ENCODE measurements around the gene SIRPD.
"Not testable (repeated sequence)": the region's sequence is repeated elsewhere in the genome, so short reads cannot be mapped to it uniquely, and the experiment has no call there.

The SIRPD gene

GRCh38 chr20:1517010-1517409, 40.5 kb downstream of the SIRPD start:
- no peaks in the 10 kb centered on the region for H3K36me3 Mint-ChIP-seq
- no peaks in the 10 kb centered on the region for H3K9me3 Mint-ChIP-seq
- H3K4me3 Mint-ChIP-seq, result no peak overlapping the region
- H3K27me3 Mint-ChIP-seq, result no peaks in the 10 kb centered on the region
- no peak overlapping the region for H3K27ac Mint-ChIP-seq
- H3K4me1 Mint-ChIP-seq, result no peaks in the 10 kb centered on the region

- Mint-ChIP-seq H3K27me3 (peaks cover 2% of the 10 kb centered on the region), H3K4me1 (peaks cover 6% of the 10 kb centered on the region), H3K4me3 (no peak overlapping the region), H3K27ac (no peak overlapping the region), H3K36me3 (no peaks in the 10 kb centered on the region), H3K9me3 (no peaks in the 10 kb centered on the region)
Observed at GRCh38 chr20:1513801-1514200, 43.7 kb downstream of the SIRPD start.

GRCh38 chr20:1509237-1509636, 48.3 kb downstream of the SIRPD start:
- H3K27me3 Mint-ChIP-seq, result peaks cover 2% of the 10 kb centered on the region
- H3K27ac Mint-ChIP-seq, result no peak overlapping the region
- no peak overlapping the region for H3K4me3 Mint-ChIP-seq

GRCh38 chr20:1508574-1508973, 48.9 kb downstream of the SIRPD start:
- Mint-ChIP-seq H3K9me3 (no peaks in the 10 kb centered on the region), H3K4me1 (peaks cover 8% of the 10 kb centered on the region), H3K27ac (no peak overlapping the region), H3K27me3 (peaks cover 2% of the 10 kb centered on the region), H3K4me3 (no peak overlapping the region), H3K36me3 (no peaks in the 10 kb centered on the region)

More at GRCh38 chr20:1509237-1509636, 48.3 kb downstream of the SIRPD start:
- Mint-ChIP-seq H3K36me3 (no peaks in the 10 kb centered on the region), H3K4me1 (peaks cover 6% of the 10 kb centered on the region), H3K9me3 (no peaks in the 10 kb centered on the region)

DNA sequence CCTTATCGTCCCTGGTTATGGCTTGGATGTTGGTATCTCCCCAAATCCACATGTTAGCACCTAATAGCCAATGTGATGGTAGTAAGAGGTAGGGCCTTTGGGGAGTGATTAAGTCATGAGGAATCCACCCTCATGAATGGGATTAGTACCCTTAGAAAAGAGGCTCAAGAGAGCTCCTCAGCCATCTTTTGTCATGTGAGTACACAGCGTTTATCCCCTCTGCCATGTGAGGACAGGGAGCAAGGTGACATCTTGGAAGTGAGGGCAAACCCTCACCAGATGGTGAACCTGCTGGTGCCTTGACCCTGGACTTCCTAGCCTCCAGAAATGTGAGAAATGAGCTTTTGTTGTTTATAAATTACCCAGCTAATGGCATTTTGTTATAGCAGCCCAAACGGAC, 50.2 kb downstream of the SIRPD start:
- H3K4me1 Mint-ChIP-seq, result peaks cover 14% of the 10 kb centered on the region
- H3K27ac Mint-ChIP-seq, result no peak overlapping the region
- H3K4me3 Mint-ChIP-seq, result no peak overlapping the region
- H3K9me3 Mint-ChIP-seq, result peaks cover 2% of the 10 kb centered on the region
- H3K36me3 Mint-ChIP-seq, result no peaks in the 10 kb centered on the region
- H3K27me3 Mint-ChIP-seq, result peaks cover 2% of the 10 kb centered on the region

DNA sequence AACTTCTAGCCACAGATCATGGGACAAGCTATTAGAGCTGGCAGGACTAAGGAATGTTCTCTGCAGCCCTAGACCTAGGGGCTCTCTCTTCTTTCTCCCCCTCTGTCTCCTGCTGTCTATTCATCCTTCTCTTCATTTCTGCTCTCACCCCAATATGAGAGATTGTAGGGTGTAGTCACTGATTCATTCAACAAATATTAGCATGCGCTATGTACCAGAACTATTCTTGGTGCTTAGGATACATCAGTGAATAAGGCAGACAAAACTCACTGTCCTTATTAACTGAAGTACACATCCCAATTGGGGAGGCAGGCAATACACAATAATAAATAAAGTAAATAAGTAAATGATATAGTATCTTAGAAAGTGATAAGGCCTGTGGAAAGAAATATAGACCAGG, 51.6 kb downstream of the SIRPD start:
- Mint-ChIP-seq H3K36me3 (no peaks in the 10 kb centered on the region), H3K9me3 (peaks cover 4% of the 10 kb centered on the region), H3K4me3 (no peak overlapping the region), H3K27ac (no peak overlapping the region), H3K27me3 (peaks cover 2% of the 10 kb centered on the region), H3K4me1 (peaks cover 14% of the 10 kb centered on the region)

GRCh38 chr20:1505361-1505760, 52.1 kb downstream of the SIRPD start:
- H3K4me1 Mint-ChIP-seq, result peaks cover 14% of the 10 kb centered on the region
- peaks cover 4% of the 10 kb centered on the region for H3K9me3 Mint-ChIP-seq
- H3K4me3 Mint-ChIP-seq, result no peak overlapping the region
- no peak overlapping the region for H3K27ac Mint-ChIP-seq
- H3K36me3 Mint-ChIP-seq, result no peaks in the 10 kb centered on the region
- H3K27me3 Mint-ChIP-seq, result peaks cover 6% of the 10 kb centered on the region

- Mint-ChIP-seq H3K9me3 (peaks cover 4% of the 10 kb centered on the region), H3K27me3 (peaks cover 9% of the 10 kb centered on the region), H3K27ac (no peak overlapping the region), H3K4me1 (peaks cover 8% of the 10 kb centered on the region), H3K36me3 (no peaks in the 10 kb centered on the region), H3K4me3 (no peak overlapping the region)
Observed at GRCh38 chr20:1503564-1504227, 53.8 kb downstream of the SIRPD start.

GRCh38 chr20:1500496-1500895, 57.0 kb downstream of the SIRPD start:
- H3K27me3 Mint-ChIP-seq, result peaks cover 14% of the 10 kb centered on the region

GRCh38 chr20:1499528-1500420, 57.7 kb downstream of the SIRPD start:
- Mint-ChIP-seq H3K9me3 (peaks cover 4% of the 10 kb centered on the region), H3K27ac (no peak overlapping the region), H3K27me3 (peaks cover 14% of the 10 kb centered on the region), H3K4me3 (no peak overlapping the region), H3K36me3 (peaks cover 7% of the 10 kb centered on the region), H3K4me1 (peaks cover 8% of the 10 kb centered on the region)

More at GRCh38 chr20:1500496-1500895, 57.0 kb downstream of the SIRPD start:
- H3K4me3 Mint-ChIP-seq, result no peak overlapping the region
- peaks cover 4% of the 10 kb centered on the region for H3K9me3 Mint-ChIP-seq
- H3K4me1 Mint-ChIP-seq, result peaks cover 8% of the 10 kb centered on the region
- H3K36me3 Mint-ChIP-seq, result peaks cover 7% of the 10 kb centered on the region
- no peak overlapping the region for H3K27ac Mint-ChIP-seq

GRCh38 chr20:1497371-1497770, 60.1 kb downstream of the SIRPD start:
- H3K4me1 Mint-ChIP-seq, H3K27ac Mint-ChIP-seq, H3K4me3 Mint-ChIP-seq, H3K36me3 Mint-ChIP-seq, H3K9me3 Mint-ChIP-seq: not testable (repeated sequence)
- H3K27me3 Mint-ChIP-seq, result peaks cover 14% of the 10 kb centered on the region

DNA sequence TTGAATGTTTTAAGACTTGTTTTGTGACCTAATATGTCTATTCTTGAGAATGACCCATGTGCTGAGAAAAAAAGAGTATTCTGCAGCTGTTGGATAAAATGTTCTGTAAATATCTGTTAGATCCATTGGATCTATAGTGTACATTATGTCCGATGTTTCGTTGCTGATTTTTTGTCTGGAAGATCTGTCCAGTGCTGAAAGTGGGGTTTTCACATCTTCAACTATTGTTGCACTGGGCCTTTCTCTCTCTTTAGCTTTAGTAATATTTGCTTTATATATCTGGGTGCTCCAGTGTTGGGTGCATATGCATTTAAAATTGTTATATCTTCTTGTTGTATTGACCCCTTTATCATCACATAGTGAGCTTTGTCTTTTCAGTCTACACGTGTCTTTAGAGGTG, 60.6 kb downstream of the SIRPD start:
- Mint-ChIP-seq H3K4me3 (no peak overlapping the region), H3K4me1 (no peaks in the 10 kb centered on the region), H3K27me3 (peaks cover 14% of the 10 kb centered on the region), H3K36me3 (peaks cover 7% of the 10 kb centered on the region), H3K27ac (no peak overlapping the region), H3K9me3 (no peaks in the 10 kb centered on the region)

DNA sequence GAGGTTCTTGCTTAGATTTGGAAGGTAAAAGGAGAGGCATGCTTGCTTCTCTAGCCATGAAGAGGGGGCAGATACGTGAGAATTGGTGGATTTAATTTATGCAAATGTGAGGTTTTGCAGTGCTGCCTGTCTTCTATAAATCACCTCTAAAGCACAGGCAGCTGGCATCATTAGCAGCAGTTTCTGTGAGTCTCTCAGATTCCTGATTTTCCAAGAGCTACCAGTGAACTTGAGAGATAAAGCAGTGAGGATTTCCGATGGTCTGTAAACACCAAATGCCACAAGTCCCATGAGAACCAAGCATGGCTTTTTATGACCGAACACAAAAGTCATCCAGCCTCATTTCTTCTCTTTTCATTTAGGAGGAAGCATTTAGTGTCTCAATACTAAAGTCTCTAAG, 63.1 kb downstream of the SIRPD start:
- no peaks in the 10 kb centered on the region for H3K4me1 Mint-ChIP-seq
- no peak overlapping the region for H3K4me3 Mint-ChIP-seq
- peaks cover 9% of the 10 kb centered on the region for H3K27me3 Mint-ChIP-seq
- H3K9me3 Mint-ChIP-seq, result no peaks in the 10 kb centered on the region
- no peak overlapping the region for H3K27ac Mint-ChIP-seq
- peaks cover 7% of the 10 kb centered on the region for H3K36me3 Mint-ChIP-seq

DNA sequence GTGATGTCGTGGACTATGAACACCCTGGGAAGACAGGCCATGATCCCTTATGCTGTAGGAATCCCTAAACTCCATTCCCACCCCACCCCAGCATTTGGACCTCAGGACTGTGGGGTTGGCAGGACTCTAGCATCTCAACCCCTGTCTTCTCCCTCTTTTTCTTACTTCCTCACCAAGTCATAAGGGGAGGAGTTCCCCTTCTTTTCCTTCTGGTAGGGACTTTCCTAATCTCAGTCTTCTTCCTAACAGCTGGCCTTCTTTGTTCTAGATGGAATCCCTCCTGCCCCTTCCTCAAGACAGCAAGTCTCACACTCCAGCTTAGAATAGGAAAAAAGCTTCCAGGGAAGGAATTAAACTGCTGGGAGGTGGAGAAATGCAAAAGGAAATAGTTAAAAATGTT, 64.0 kb downstream of the SIRPD start:
- Mint-ChIP-seq H3K4me1 (no peaks in the 10 kb centered on the region), H3K36me3 (peaks cover 7% of the 10 kb centered on the region), H3K9me3 (no peaks in the 10 kb centered on the region), H3K27me3 (peaks cover 8% of the 10 kb centered on the region), H3K27ac (no peak overlapping the region), H3K4me3 (no peak overlapping the region)

DNA sequence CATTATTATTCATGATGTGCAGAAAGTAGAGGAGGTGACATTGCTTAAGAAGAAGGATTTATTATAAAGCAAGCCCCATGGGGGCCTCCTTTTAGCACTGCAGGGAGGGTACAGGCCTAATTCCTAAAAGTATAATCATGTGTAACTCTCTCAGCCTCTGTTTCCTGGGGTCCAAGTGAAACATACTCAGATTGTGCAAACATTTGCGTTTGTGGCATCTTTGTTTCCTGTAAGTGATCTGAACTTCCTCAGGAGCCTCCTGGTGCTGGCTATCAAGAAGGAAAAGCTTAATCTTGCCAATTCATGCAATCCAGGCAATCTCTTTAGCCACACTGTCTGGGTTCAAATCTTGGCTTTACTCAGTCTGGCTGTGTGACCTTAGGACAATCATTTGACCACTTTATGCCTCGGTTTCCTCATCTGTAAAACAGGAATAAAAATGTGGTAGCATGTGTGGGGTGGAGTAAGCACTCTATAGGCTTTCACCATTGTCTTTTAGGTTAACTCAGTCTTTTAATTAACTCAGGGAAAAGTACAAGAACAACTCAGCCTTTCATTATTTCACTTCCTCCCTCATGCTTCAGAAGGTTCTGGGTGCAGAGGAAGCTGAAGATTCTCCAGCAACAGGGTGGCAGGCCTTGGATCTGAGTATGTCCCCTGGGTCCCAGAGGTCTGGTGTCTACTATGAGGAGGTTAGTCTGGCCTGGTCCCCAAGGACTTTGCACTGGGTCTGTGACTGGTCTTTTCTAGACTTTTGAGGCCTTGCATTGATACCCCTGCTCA, 65.5 kb downstream of the SIRPD start:
- Mint-ChIP-seq H3K4me3 (no peak overlapping the region), H3K9me3 (no peaks in the 10 kb centered on the region), H3K27me3 (peaks cover 6% of the 10 kb centered on the region)

More for the DNA sequence above, 65.5 kb downstream of the SIRPD start:
- H3K36me3 Mint-ChIP-seq, result peaks cover under 1% of the 10 kb centered on the region
- H3K4me1 Mint-ChIP-seq, result no peaks in the 10 kb centered on the region
- no peak overlapping the region for H3K27ac Mint-ChIP-seq
